GM12891 (cell line): ENCODE data around the gene CPNE7.

ENCODE experiments used
- POLR2A ChIP-seq: IDR thresholded peaks from 2 replicates; pipeline ENCODE4 v1.6.1; 2011; ENCODE audit warnings: low read depth, low read length, control low read depth
- POLR2AphosphoS5 ChIP-seq: IDR thresholded peaks from 2 replicates; pipeline ENCODE4 v1.6.1; 2011; ENCODE audit warnings: low read depth, low read length, control low read depth
- POU2F2 ChIP-seq: IDR thresholded peaks from 2 replicates; pipeline ENCODE4 v1.6.1; 2011; ENCODE audit warnings: low read depth, mild to moderate bottlenecking, control low read depth, low read length, moderate library complexity
- SPI1 ChIP-seq: IDR thresholded peaks from 2 replicates; pipeline ENCODE4 v1.6.1; 2011; ENCODE audit warnings: low read depth, low read length, control low read depth
- TAF1 ChIP-seq: IDR thresholded peaks from 2 replicates; pipeline ENCODE4 v1.6.1; 2011; ENCODE audit warnings: low read depth, low read length, control low read depth

DNA sequence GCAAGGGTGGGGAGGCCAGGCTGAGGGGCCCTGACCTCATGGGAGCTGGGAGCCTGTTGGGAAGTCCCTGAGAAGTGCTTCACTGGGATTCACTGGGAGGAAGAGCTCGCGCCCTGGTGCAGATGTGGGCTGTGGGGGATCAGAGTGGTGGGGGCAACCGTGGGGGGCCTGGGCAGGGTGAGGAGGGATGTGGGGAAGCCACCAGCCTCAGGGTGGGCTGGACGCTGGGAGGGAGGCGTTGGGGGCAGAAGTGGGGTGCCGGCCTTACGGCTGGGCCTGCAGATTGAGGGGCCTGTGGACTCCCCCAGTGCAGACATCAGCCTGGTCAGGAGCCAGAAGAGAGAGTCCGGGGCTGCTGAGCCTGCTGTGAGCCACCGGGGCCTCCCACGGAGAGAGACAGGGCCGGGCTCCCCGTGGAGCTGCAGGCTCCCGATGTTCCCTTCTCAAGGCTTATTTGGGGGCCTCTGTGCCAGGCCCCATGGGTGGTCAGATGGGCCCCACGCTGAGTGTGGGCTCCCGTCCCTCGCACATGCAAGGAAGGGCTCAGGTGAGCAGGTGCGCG, 45.7 kb downstream of the CPNE7 start:
- TF ChIP-seq POLR2AphosphoS5 (no peak), POLR2A (no peak), SPI1 (no peak), TAF1 (no peak), POU2F2 (no peak)
